WTC11 (cell line): ENCODE results near the gene PCSK9. TPM values are rescaled to one million over a fixed set of nuclear protein-coding genes. Genes with fewer than 3 reads are reported as not detected.

Experiments used
- ATAC-seq: fragments of 200-7000 bp; cut with Tn5 transposase; 2 replicates; pipeline ENCODE4 v1.10.0; 2021; ENCODE audit warnings: mild to moderate bottlenecking, moderate library complexity
- CTCF ChIA-PET: fragments of 300-600 bp; sonication (Branson Sonifier 250); formaldehyde crosslinking; loops from one replicate; lab custom pipeline; 2021; ENCODE audit warnings: antibody characterized with exemption; lab: Charles Lee
- POLR2A ChIA-PET: fragments of 350-600 bp; sonication (Branson Sonifier 250); formaldehyde crosslinking; loops from one replicate; lab custom pipeline; 2021; ENCODE audit warnings: antibody characterized with exemption; lab: Charles Lee
- DNase-seq: peaks from one replicate; pipeline ENCODE4 v3.0.0; 2021; ENCODE audit warnings: low spot score
- H3K27ac Mint-ChIP-seq: 2 replicates; pipeline ENCODE4 v1.8.0; 2021; ENCODE audit warnings: mixed read lengths
- H3K27me3 Mint-ChIP-seq: 2 replicates; pipeline ENCODE4 v1.8.0; 2021; ENCODE audit warnings: low read depth, mild to moderate bottlenecking, moderate library complexity, mixed read lengths
- H3K36me3 Mint-ChIP-seq: 2 replicates; pipeline ENCODE4 v1.8.0; 2021; ENCODE audit warnings: mixed read lengths
- H3K4me1 Mint-ChIP-seq: 2 replicates; pipeline ENCODE4 v1.8.0; 2022; ENCODE audit warnings: mixed read lengths
- H3K4me3 Mint-ChIP-seq: 2 replicates; pipeline ENCODE4 v1.8.0; 2021; ENCODE audit warnings: mild to moderate bottlenecking, moderate library complexity, mixed read lengths
- H3K9me3 Mint-ChIP-seq: 2 replicates; pipeline ENCODE4 v1.8.0; 2021; ENCODE audit warnings: mixed read lengths
- ELF4 ChIP-seq: sonication (generic); formaldehyde crosslinking; IDR thresholded peaks from 2 replicates; pipeline ENCODE4 v1.8.1; 2022; ENCODE audit warnings: low read depth, mild to moderate bottlenecking, moderate library complexity, missing genetic modification reagents
- FOXP1 ChIP-seq: sonication (generic); formaldehyde crosslinking; IDR thresholded peaks from 2 replicates; pipeline ENCODE4 v1.8.0; 2022; ENCODE audit warnings: missing genetic modification reagents, mild to moderate bottlenecking, moderate library complexity, borderline replicate concordance
- GTF2I ChIP-seq: fragments of 250-450 bp; sonication (Bioruptor Pico); conservative IDR thresholded peaks from 2 replicates; pipeline ENCODE4 v1.4.0; 2021; ENCODE audit warnings: mild to moderate bottlenecking
- MYBL2 ChIP-seq: sonication (generic); formaldehyde crosslinking; IDR thresholded peaks from 2 replicates; pipeline ENCODE4 v1.8.1; 2023; ENCODE audit warnings: mild to moderate bottlenecking, moderate library complexity, missing genetic modification reagents
- NFATC4 ChIP-seq: fragments of 250-450 bp; sonication (Bioruptor Pico); IDR thresholded peaks from 2 replicates; pipeline ENCODE4 v1.9.0; 2021; ENCODE audit warnings: mild to moderate bottlenecking
- NFE2L1 ChIP-seq: sonication (generic); formaldehyde crosslinking; IDR thresholded peaks from 2 replicates; pipeline ENCODE4 v1.8.1; 2023; ENCODE audit warnings: missing genetic modification reagents
- SMAD3 ChIP-seq: sonication (generic); formaldehyde crosslinking; IDR thresholded peaks from 2 replicates; pipeline ENCODE4 v1.8.0; 2022; ENCODE audit warnings: missing genetic modification reagents, mild to moderate bottlenecking, borderline replicate concordance
- SMAD4 ChIP-seq: sonication (generic); formaldehyde crosslinking; IDR thresholded peaks from 2 replicates; pipeline ENCODE4 v1.8.0; 2022; ENCODE audit warnings: mild to moderate bottlenecking, missing genetic modification reagents
- ZBTB21 ChIP-seq: sonication (generic); formaldehyde crosslinking; IDR thresholded peaks from 2 replicates; pipeline ENCODE4 v1.8.1; 2023; ENCODE audit warnings: mild to moderate bottlenecking, missing genetic modification reagents, borderline replicate concordance
- ZNF138 ChIP-seq: sonication (generic); formaldehyde crosslinking; conservative IDR thresholded peaks from 2 replicates; pipeline ENCODE4 v1.8.1; 2022; ENCODE audit warnings: mild to moderate bottlenecking, moderate library complexity, missing genetic modification reagents
- ZNF671 ChIP-seq: fragments of 250-450 bp; sonication (Bioruptor Pico); IDR thresholded peaks from 2 replicates; pipeline ENCODE4 v1.8.0; 2021; ENCODE audit warnings: mild to moderate bottlenecking
- total RNA-seq: library from RNA; stranded (reverse); gene quantifications from 3 replicates; pipeline ENCODE4 v1.2.3, GENCODE V29; 2021
- TF ChIP-seq, protein P1 (sequence below): sonication (generic); formaldehyde crosslinking; IDR thresholded peaks from 2 replicates; pipeline ENCODE4 v1.8.0; 2022; ENCODE audit warnings: mild to moderate bottlenecking, missing genetic modification reagents
- TF ChIP-seq, protein P2 (sequence below): sonication (generic); formaldehyde crosslinking; IDR thresholded peaks from 2 replicates; pipeline ENCODE4 v1.8.0; 2022; ENCODE audit warnings: mild to moderate bottlenecking, missing genetic modification reagents
- TF ChIP-seq, protein P3 (sequence below): fragments of 250-450 bp; sonication (Bioruptor Pico); IDR thresholded peaks from 2 replicates; pipeline ENCODE4 v2.1.2; 2022; ENCODE audit warnings: mild to moderate bottlenecking, moderate library complexity
- TF ChIP-seq, protein P4 (sequence below): sonication (generic); formaldehyde crosslinking; IDR thresholded peaks from 2 replicates; pipeline ENCODE4 v1.8.1; 2022; ENCODE audit warnings: mild to moderate bottlenecking, missing genetic modification reagents, moderate library complexity, borderline replicate concordance
- TF ChIP-seq, protein P5 (sequence below): sonication (generic); formaldehyde crosslinking; IDR thresholded peaks from 2 replicates; pipeline ENCODE4 v1.8.1; 2022; ENCODE audit warnings: low read depth, mild to moderate bottlenecking, moderate library complexity, missing genetic modification reagents, borderline replicate concordance
- TF ChIP-seq, protein P6 (sequence below): sonication (generic); formaldehyde crosslinking; IDR thresholded peaks from 2 replicates; pipeline ENCODE4 v1.8.0; 2023; ENCODE audit warnings: missing genetic modification reagents, mild to moderate bottlenecking, borderline replicate concordance

PCSK9 gene
- total RNA-seq, 1 experiment from 2014 or later, result 73.2 TPM

DNA sequence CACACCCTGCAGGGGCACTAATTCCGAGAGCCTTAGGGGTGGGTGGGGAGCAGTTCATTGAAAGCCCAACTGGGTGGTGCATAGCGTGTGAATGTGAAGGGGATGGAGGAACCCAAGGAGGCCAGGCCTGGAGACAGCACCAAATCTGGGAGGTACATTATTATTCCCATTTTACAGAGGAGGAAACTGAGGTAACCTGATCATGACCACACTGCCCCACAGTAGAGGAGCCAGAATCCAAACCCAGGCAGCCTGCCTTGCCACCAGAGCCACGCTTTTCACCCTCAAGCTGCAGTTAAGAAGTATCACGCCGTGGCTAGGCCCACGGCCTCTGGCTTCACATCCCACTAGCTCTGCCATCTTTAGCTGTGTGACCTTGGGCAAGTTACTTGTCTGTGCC, 41.2 kb upstream of the PCSK9 start (continued):
- no peak for TF ChIP-seq SMAD3 (CRISPR knock-in tag)
- no peak for TF ChIP-seq ZBTB21 (CRISPR knock-in tag)
- TF ChIP-seq, all 79 proteins: peak for 0

DNA sequence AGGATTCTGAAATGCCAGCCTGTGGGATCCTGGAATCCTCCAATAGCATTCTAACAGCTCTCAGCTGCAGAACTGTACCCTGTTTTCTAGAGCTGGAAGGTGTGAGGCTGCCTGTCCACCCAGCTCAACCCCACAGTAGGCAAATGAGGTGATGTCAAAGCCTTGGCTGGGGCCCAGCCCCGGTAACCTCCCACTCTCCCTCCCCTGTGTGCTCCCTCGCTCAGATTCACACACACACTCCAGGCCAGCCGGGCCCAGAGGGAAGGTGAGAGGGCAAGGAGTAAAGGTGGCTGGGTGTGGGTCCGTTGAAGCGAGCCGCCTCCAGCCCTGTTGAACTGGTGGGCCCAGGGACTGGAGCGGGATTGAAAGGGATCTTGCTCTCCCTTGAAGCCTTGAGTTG, 40.7 kb upstream of the PCSK9 start, which contains the start of gene BSND:
TSS of gene BSND (plus strand) at position 257 of the 400 bp plus-strand sequence. CDS start 254 bp downstream, outside the sequence.
- H3K36me3 Mint-ChIP-seq, result no peaks in the 10 kb centered on the region
- POLR2A ChIA-PET, result no interaction called here
- ATAC-seq (no peak), DNase-seq (no peak)
- no peak within 1 kb of the TSS for H3K27ac Mint-ChIP-seq
- H3K27me3 Mint-ChIP-seq, result peaks cover 58% of the 10 kb centered on the region
- CTCF ChIA-PET, result interaction anchor here (0.8 to 11.2 kb wide), 6 partner anchors 9 to 198 kb away, joined by 3 to 373 read pairs (median 28); partner anchors contain the start of gene TTC22
- peaks cover 3% of the 10 kb centered on the region; the same call in 1 of the 2 replicates for H3K9me3 Mint-ChIP-seq
- peaks cover 41% of the 10 kb centered on the region for H3K4me1 Mint-ChIP-seq
- no peak within 1 kb of the TSS for H3K4me3 Mint-ChIP-seq
- TF ChIP-seq, protein P1, sequence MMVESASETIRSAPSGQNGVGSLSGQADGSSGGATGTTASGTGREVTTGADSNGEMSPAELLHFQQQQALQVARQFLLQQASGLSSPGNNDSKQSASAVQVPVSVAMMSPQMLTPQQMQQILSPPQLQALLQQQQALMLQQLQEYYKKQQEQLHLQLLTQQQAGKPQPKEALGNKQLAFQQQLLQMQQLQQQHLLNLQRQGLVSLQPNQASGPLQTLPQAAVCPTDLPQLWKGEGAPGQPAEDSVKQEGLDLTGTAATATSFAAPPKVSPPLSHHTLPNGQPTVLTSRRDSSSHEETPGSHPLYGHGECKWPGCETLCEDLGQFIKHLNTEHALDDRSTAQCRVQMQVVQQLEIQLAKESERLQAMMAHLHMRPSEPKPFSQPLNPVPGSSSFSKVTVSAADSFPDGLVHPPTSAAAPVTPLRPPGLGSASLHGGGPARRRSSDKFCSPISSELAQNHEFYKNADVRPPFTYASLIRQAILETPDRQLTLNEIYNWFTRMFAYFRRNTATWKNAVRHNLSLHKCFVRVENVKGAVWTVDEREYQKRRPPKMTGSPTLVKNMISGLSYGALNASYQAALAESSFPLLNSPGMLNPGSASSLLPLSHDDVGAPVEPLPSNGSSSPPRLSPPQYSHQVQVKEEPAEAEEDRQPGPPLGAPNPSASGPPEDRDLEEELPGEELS (CRISPR knock-in tag), result no peak
- TF ChIP-seq, protein P2, sequence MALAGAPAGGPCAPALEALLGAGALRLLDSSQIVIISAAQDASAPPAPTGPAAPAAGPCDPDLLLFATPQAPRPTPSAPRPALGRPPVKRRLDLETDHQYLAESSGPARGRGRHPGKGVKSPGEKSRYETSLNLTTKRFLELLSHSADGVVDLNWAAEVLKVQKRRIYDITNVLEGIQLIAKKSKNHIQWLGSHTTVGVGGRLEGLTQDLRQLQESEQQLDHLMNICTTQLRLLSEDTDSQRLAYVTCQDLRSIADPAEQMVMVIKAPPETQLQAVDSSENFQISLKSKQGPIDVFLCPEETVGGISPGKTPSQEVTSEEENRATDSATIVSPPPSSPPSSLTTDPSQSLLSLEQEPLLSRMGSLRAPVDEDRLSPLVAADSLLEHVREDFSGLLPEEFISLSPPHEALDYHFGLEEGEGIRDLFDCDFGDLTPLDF (CRISPR knock-in tag), result no peak
- no peak for TF ChIP-seq GTF2I
- TF ChIP-seq FOXP1, result no peak
- TF ChIP-seq NFATC4 (CRISPR knock-in tag), result no peak
- no peak for TF ChIP-seq NFE2L1 (CRISPR knock-in tag)
- TF ChIP-seq, protein P3, sequence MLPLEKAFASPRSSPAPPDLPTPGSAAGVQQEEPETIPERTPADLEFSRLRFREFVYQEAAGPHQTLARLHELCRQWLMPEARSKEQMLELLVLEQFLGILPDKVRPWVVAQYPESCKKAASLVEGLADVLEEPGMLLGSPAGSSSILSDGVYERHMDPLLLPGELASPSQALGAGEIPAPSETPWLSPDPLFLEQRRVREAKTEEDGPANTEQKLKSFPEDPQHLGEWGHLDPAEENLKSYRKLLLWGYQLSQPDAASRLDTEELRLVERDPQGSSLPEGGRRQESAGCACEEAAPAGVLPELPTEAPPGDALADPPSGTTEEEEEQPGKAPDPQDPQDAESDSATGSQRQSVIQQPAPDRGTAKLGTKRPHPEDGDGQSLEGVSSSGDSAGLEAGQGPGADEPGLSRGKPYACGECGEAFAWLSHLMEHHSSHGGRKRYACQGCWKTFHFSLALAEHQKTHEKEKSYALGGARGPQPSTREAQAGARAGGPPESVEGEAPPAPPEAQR, result no peak
- no peak for TF ChIP-seq ZNF138 (CRISPR knock-in tag)
- TF ChIP-seq MYBL2, result no peak
- TF ChIP-seq ELF4 (CRISPR knock-in tag), result no peak
- TF ChIP-seq SMAD4 (CRISPR knock-in tag), result no peak
- TF ChIP-seq, protein P4, sequence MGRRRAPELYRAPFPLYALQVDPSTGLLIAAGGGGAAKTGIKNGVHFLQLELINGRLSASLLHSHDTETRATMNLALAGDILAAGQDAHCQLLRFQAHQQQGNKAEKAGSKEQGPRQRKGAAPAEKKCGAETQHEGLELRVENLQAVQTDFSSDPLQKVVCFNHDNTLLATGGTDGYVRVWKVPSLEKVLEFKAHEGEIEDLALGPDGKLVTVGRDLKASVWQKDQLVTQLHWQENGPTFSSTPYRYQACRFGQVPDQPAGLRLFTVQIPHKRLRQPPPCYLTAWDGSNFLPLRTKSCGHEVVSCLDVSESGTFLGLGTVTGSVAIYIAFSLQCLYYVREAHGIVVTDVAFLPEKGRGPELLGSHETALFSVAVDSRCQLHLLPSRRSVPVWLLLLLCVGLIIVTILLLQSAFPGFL (CRISPR knock-in tag), result no peak
- no peak for TF ChIP-seq ZNF671
- TF ChIP-seq, protein P5, sequence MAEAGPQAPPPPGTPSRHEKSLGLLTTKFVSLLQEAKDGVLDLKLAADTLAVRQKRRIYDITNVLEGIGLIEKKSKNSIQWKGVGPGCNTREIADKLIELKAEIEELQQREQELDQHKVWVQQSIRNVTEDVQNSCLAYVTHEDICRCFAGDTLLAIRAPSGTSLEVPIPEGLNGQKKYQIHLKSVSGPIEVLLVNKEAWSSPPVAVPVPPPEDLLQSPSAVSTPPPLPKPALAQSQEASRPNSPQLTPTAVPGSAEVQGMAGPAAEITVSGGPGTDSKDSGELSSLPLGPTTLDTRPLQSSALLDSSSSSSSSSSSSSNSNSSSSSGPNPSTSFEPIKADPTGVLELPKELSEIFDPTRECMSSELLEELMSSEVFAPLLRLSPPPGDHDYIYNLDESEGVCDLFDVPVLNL (CRISPR knock-in tag), result no peak
- TF ChIP-seq, protein P6, sequence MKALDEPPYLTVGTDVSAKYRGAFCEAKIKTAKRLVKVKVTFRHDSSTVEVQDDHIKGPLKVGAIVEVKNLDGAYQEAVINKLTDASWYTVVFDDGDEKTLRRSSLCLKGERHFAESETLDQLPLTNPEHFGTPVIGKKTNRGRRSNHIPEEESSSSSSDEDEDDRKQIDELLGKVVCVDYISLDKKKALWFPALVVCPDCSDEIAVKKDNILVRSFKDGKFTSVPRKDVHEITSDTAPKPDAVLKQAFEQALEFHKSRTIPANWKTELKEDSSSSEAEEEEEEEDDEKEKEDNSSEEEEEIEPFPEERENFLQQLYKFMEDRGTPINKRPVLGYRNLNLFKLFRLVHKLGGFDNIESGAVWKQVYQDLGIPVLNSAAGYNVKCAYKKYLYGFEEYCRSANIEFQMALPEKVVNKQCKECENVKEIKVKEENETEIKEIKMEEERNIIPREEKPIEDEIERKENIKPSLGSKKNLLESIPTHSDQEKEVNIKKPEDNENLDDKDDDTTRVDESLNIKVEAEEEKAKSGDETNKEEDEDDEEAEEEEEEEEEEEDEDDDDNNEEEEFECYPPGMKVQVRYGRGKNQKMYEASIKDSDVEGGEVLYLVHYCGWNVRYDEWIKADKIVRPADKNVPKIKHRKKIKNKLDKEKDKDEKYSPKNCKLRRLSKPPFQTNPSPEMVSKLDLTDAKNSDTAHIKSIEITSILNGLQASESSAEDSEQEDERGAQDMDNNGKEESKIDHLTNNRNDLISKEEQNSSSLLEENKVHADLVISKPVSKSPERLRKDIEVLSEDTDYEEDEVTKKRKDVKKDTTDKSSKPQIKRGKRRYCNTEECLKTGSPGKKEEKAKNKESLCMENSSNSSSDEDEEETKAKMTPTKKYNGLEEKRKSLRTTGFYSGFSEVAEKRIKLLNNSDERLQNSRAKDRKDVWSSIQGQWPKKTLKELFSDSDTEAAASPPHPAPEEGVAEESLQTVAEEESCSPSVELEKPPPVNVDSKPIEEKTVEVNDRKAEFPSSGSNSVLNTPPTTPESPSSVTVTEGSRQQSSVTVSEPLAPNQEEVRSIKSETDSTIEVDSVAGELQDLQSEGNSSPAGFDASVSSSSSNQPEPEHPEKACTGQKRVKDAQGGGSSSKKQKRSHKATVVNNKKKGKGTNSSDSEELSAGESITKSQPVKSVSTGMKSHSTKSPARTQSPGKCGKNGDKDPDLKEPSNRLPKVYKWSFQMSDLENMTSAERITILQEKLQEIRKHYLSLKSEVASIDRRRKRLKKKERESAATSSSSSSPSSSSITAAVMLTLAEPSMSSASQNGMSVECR (CRISPR knock-in tag), result no peak
